ENCODE measurements around the gene TMPRSS15. TPM values are rescaled to one million over a fixed set of nuclear protein-coding genes. Genes with fewer than 3 reads are reported as not detected.
A peak's percentile ranks its signal among the peaks of the same experiment; 100 is the strongest.

Gene TMPRSS15
- total RNA-seq, 1 experiment from 2014 or later = 0.32 TPM

GRCh38 chr21:18248171-18248570 lies 155.4 kb downstream of the TMPRSS15 start:
- DNase-seq (ENCODE audit: extremely low read depth, low read depth) = no peak

GRCh38 chr21:18245464-18245967 lies 158.1 kb downstream of the TMPRSS15 start:
- DNase-seq (ENCODE audit: extremely low read depth, low read depth) = peak; percentile 1

- no peak for DNase-seq (ENCODE audit: extremely low read depth, low read depth)
These were observed 158.7 kb downstream of the TMPRSS15 start, which contains the start of gene CHODL for GRCh38 chr21:18244671-18245463. CHODL (plus strand) TSS chr21:18244833; CDS start chr21:18245224, 391 bp downstream.

- DNase-seq (ENCODE audit: extremely low read depth, low read depth) = no peak
These were observed 168.0 kb downstream of the TMPRSS15 start for GRCh38 chr21:18235545-18235944.

- DNase-seq (ENCODE audit: extremely low read depth, low read depth) = no peak
These were observed 175.4 kb downstream of the TMPRSS15 start for GRCh38 chr21:18228060-18228739.

- DNase-seq (ENCODE audit: extremely low read depth, low read depth) = no peak
These were observed 181.2 kb downstream of the TMPRSS15 start for GRCh38 chr21:18222346-18222745.

GRCh38 chr21:18220498-18220897 lies 183.1 kb downstream of the TMPRSS15 start:
- DNase-seq (ENCODE audit: extremely low read depth, low read depth) = no peak

Other genes starting within 250 kb of the TMPRSS15 start
- 0.10 and 0.12 TPM in 2 replicates for gene CHODL, start 159.0 kb downstream of the TMPRSS15 start, total RNA-seq (2014; rRNA removed; shearing (Covaris generic))